Upper lobe of left lung (tissue), 6 donors: ENCODE results near the gene MAMDC2. TPM values are rescaled to one million over a fixed set of nuclear protein-coding genes. Genes with fewer than 3 reads are reported as not detected.
A peak's percentile ranks its signal among the peaks of the same experiment; 100 is the strongest.

Experiments used
- ATAC-seq, 2 donors: fragments of 200-7000 bp; cut with Tn5 transposase; one replicate each; pipeline ENCODE4 v1.9.1; 2022; ENCODE audit warnings: mild to moderate bottlenecking in 2 of 2, moderate library complexity in 2 of 2; ENCODE audit not compliant: low FRiP score in 2 of 2
- DNase-seq, 2 donors: peaks; one replicate each; pipeline ENCODE4 v3.0.0-alpha.2; 2019 to 2020
- H3K27ac ChIP-seq, 4 donors: fragments of 200-600 bp; sonication (generic); one replicate each; pipeline ENCODE4 v1.5.1; 2016 to 2019
- H3K27me3 ChIP-seq, 4 donors: fragments of 200-600 bp; sonication (generic); one replicate each; pipeline ENCODE4 v1.5.1; 2017 to 2019
- H3K36me3 ChIP-seq, 4 donors: fragments of 200-600 bp; sonication (generic); one replicate each; pipeline ENCODE4 v1.5.1; 2016 to 2019
- H3K4me1 ChIP-seq, 4 donors: fragments of 200-600 bp; sonication (generic); one replicate each; pipeline ENCODE4 v1.5.1; 2018 to 2019
- H3K4me3 ChIP-seq, 4 donors: fragments of 200-600 bp; sonication (generic); one replicate each; pipeline ENCODE4 v1.5.1; 2017 to 2019; ENCODE audit warnings: mild to moderate bottlenecking in 2 of 4, moderate library complexity in 1 of 4
- H3K9me3 ChIP-seq, 4 donors: fragments of 200-600 bp; sonication (generic); one replicate each; pipeline ENCODE4 v1.5.1; 2018 to 2019
- CTCF ChIP-seq, 6 experiments: fragments of 450-650 bp in 4 of 6; fragments of 200-600 bp in 2 of 6; sonication (generic) in 2 of 6; IDR thresholded peaks; one replicate each; pipeline ENCODE4 v1.5.1; 2016 to 2019; ENCODE audit warnings: antibody characterized with exemption in 6 of 6
- EP300 ChIP-seq, 4 donors: sonication (generic); formaldehyde crosslinking; IDR thresholded peaks; one replicate each; pipeline ENCODE4 v1.5.1; 2017; ENCODE audit warnings: antibody characterized with exemption in 4 of 4, control low read depth in 2 of 4
- POLR2A ChIP-seq, 4 donors: fragments of 450-650 bp; IDR thresholded peaks; one replicate each; pipeline ENCODE4 v1.5.1; 2016 to 2017; ENCODE audit warnings: antibody characterized with exemption in 4 of 4, mild to moderate bottlenecking in 2 of 4
- POLR2AphosphoS5 ChIP-seq, 2 donors: sonication (generic); formaldehyde crosslinking; IDR thresholded peaks; one replicate each; pipeline ENCODE4 v1.5.1; 2017; ENCODE audit warnings: antibody characterized with exemption in 2 of 2
- WGBS, 2 donors: methylation state at CpG; one replicate each; pipeline ENCODE4 v1.1.5; 2017 to 2018; 5-methylcytosine and 5-hydroxymethylcytosine counted together
- total RNA-seq, 6 donors: library from RNA; depleted of rRNA in 4 of 6; stranded (reverse); fragments of >200 nt in 4 of 6; gene quantifications; one replicate each; pipeline versions ENCODE4 v1.1.0 to v1.2.1, GENCODE V29; 2016 to 2021
- donor health status: DM: no; HTN: no; CAD: no; lungs with moderate emphysema.
- donor health status: DM: no; HTN: yes; CAD: no; lungs with severe emphysema.

Gene MAMDC2
- total RNA-seq, 6 donors from 2014 or later, result 26.5 to 50.1 (median 46.5) TPM

- ATAC-seq (peak in 1 of 2 donors; percentile 43), DNase-seq (no peak)
- H3K36me3 ChIP-seq, result peaks cover 0 to 6% (median 0%) of the 10 kb centered on the region in 4 donors
- no peaks in the 10 kb centered on the region for H3K9me3 ChIP-seq
- H3K27me3 ChIP-seq, result no peaks in the 10 kb centered on the region
- H3K4me3 ChIP-seq, result no peak overlapping the region
- no peak overlapping the region for H3K27ac ChIP-seq
- H3K4me1 ChIP-seq, result peaks cover 0 to 10% (median 5%) of the 10 kb centered on the region in 4 donors
- TF ChIP-seq POLR2A (IDR thresholded peaks at IDR 0.05) (no peak), CTCF (IDR thresholded peaks at IDR 0.05) (no peak), EP300 (IDR thresholded peaks at IDR 0.05) (no peak), POLR2AphosphoS5 (IDR thresholded peaks at IDR 0.05) (no peak)
- 58 to 64% methylated on average over 6 of the region's 6 CpGs for WGBS, 2 donors
Observed at GRCh38 chr9:70110194-70111041, 66.8 kb downstream of the MAMDC2 start.

- 13 to 24% methylated on average over 3 to 4 of the region's 4 CpGs for WGBS, 2 donors
- DNase-seq (peak in 1 of 2 donors; percentile 75), ATAC-seq (peak; percentile 57 to 87)
- H3K9me3 ChIP-seq, result no peaks in the 10 kb centered on the region
- TF ChIP-seq EP300 (IDR thresholded peaks at IDR 0.05), result no peak
- TF ChIP-seq POLR2A (IDR thresholded peaks at IDR 0.05), result no peak
- no peak for TF ChIP-seq POLR2AphosphoS5 (IDR thresholded peaks at IDR 0.05)
- peak; percentile 64 to 80 (median 76) for TF ChIP-seq CTCF (IDR thresholded peaks at IDR 0.05)
- H3K4me1 ChIP-seq, result peaks cover 0 to 10% (median 5%) of the 10 kb centered on the region in 4 donors
- H3K27ac ChIP-seq, result no peak overlapping the region
- H3K27me3 ChIP-seq, result no peaks in the 10 kb centered on the region
- H3K4me3 ChIP-seq, result no peak overlapping the region
- H3K36me3 ChIP-seq, result peaks cover 0 to 6% (median 0%) of the 10 kb centered on the region in 4 donors
Observed at GRCh38 chr9:70111042-70111602, 67.5 kb downstream of the MAMDC2 start.

- no peak for ATAC-seq
- peaks cover 0 to 6% (median 0%) of the 10 kb centered on the region in 4 donors for H3K36me3 ChIP-seq
- H3K27ac ChIP-seq, result no peak overlapping the region
- H3K4me1 ChIP-seq, result peaks cover 0 to 10% (median 5%) of the 10 kb centered on the region in 4 donors
- WGBS, 2 donors, result 83 to 90% methylated on average over 5 of the region's 5 CpGs
- H3K9me3 ChIP-seq, result no peaks in the 10 kb centered on the region
- H3K27me3 ChIP-seq, result no peaks in the 10 kb centered on the region
- DNase-seq, result no peak
- TF ChIP-seq CTCF (IDR thresholded peaks at IDR 0.05) (no peak), POLR2A (IDR thresholded peaks at IDR 0.05) (no peak), EP300 (IDR thresholded peaks at IDR 0.05) (no peak), POLR2AphosphoS5 (IDR thresholded peaks at IDR 0.05) (no peak)
- no peak overlapping the region for H3K4me3 ChIP-seq
Observed at GRCh38 chr9:70111641-70112236, 68.1 kb downstream of the MAMDC2 start.

- no peaks in the 10 kb centered on the region for H3K9me3 ChIP-seq
- H3K27me3 ChIP-seq, result no peaks in the 10 kb centered on the region
- no peak overlapping the region for H3K27ac ChIP-seq
- DNase-seq, result no peak
- H3K4me3 ChIP-seq, result no peak overlapping the region
- ATAC-seq, result no peak
- 84 to 94% methylated on average over 2 of the region's 2 CpGs for WGBS, 2 donors
- H3K36me3 ChIP-seq, result peaks cover 0 to 6% (median 0%) of the 10 kb centered on the region in 4 donors
- peaks cover 0 to 10% (median 5%) of the 10 kb centered on the region in 4 donors for H3K4me1 ChIP-seq
- TF ChIP-seq POLR2AphosphoS5 (IDR thresholded peaks at IDR 0.05) (no peak), EP300 (IDR thresholded peaks at IDR 0.05) (no peak), CTCF (IDR thresholded peaks at IDR 0.05) (no peak), POLR2A (IDR thresholded peaks at IDR 0.05) (no peak)
Observed at GRCh38 chr9:70112981-70113380, 69.3 kb downstream of the MAMDC2 start.
